Measurements from ENCODE around the gene HTRA2. TPM values are rescaled to one million over a fixed set of nuclear protein-coding genes. Genes with fewer than 3 reads are reported as not detected.

The HTRA2 gene
- total and polyA plus RNA-seq, 9 of the 15 experiments (the other 6 are each of a cell fraction or from before 2014, with no cell fraction given), result 54.2 to 71.2 (median 65.8) TPM

Other genes starting within 250 kb of the HTRA2 start
Only the 7 nearest of the 20 such genes appear.
- gene LBX2, start 30.3 kb upstream of the HTRA2 start, total RNA-seq (2014; rRNA removed), result 3.1 and 3.7 TPM in 2 replicates
- gene LBX2, start 30.3 kb upstream of the HTRA2 start, total RNA-seq (2014; rRNA removed; fragmentation: Illumina TruSeq; extraction: Trizol), result 0.38 and 0.40 TPM in 2 replicates
- gene LBX2, start 30.3 kb upstream of the HTRA2 start, total RNA-seq (2015; rRNA removed; fragmentation: Illumina TruSeq; extraction: Trizol), result 2.5 and 2.6 TPM in 2 replicates
- gene LBX2, start 30.3 kb upstream of the HTRA2 start, total RNA-seq (2021), result 5.5 and 6.2 TPM in 2 replicates
- 0.93 and 1.1 TPM in 2 replicates for gene LBX2, start 30.3 kb upstream of the HTRA2 start, polyA plus RNA-seq (2011; rRNA removed)
- 1.00 and 1.5 TPM in 2 replicates for gene LBX2, start 30.3 kb upstream of the HTRA2 start, polyA plus RNA-seq (2014; fragmentation: Illumina TruSeq; extraction: Trizol)
- gene LBX2, start 30.3 kb upstream of the HTRA2 start, polyA plus RNA-seq (2014; fragmentation: Nextera tagmentation; extraction: Ambion mirVana), result under 1 TPM in 1 of 2 experiments, not detected in 1; 0.39 TPM
- 3.9 and 4.2 TPM in 2 replicates for gene LBX2, start 30.3 kb upstream of the HTRA2 start, polyA plus RNA-seq (2014; rRNA removed)
- gene PCGF1, start 22.2 kb upstream of the HTRA2 start, total RNA-seq (2014; rRNA removed), result 20.3 and 28.5 TPM in 2 replicates
- gene PCGF1, start 22.2 kb upstream of the HTRA2 start, total RNA-seq (2014; rRNA removed; fragmentation: Illumina TruSeq; extraction: Trizol), result 22.5 and 25.1 TPM in 2 replicates
- gene PCGF1, start 22.2 kb upstream of the HTRA2 start, total RNA-seq (2015; rRNA removed; fragmentation: Illumina TruSeq; extraction: Trizol), result 25.9 and 31.2 TPM in 2 replicates
- gene PCGF1, start 22.2 kb upstream of the HTRA2 start, total RNA-seq (2021), result 27.3 and 33.6 TPM in 2 replicates
- gene PCGF1, start 22.2 kb upstream of the HTRA2 start, polyA plus RNA-seq (2011; rRNA removed), result 28.3 and 29.3 TPM in 2 replicates
- 31.9 and 34.8 TPM in 2 replicates for gene PCGF1, start 22.2 kb upstream of the HTRA2 start, polyA plus RNA-seq (2014; fragmentation: Illumina TruSeq; extraction: Trizol)
- gene PCGF1, start 22.2 kb upstream of the HTRA2 start, polyA plus RNA-seq (2014; fragmentation: Nextera tagmentation; extraction: Ambion mirVana), result 10 to 100 TPM; 45.3 to 45.7 TPM
- 26.1 and 26.3 TPM in 2 replicates for gene PCGF1, start 22.2 kb upstream of the HTRA2 start, polyA plus RNA-seq (2014; rRNA removed)
- not detected in 2 replicates for gene TLX2, start 15.5 kb upstream of the HTRA2 start, total RNA-seq (2014; rRNA removed)
- gene TLX2, start 15.5 kb upstream of the HTRA2 start, total RNA-seq (2014; rRNA removed; fragmentation: Illumina TruSeq; extraction: Trizol), result not detected in 2 replicates
- not detected in 2 replicates for gene TLX2, start 15.5 kb upstream of the HTRA2 start, total RNA-seq (2015; rRNA removed; fragmentation: Illumina TruSeq; extraction: Trizol)
- gene TLX2, start 15.5 kb upstream of the HTRA2 start, total RNA-seq (2021), result not detected in 2 replicates
- not detected in 2 replicates for gene TLX2, start 15.5 kb upstream of the HTRA2 start, polyA plus RNA-seq (2011; rRNA removed)
- not detected in 2 replicates for gene TLX2, start 15.5 kb upstream of the HTRA2 start, polyA plus RNA-seq (2014; fragmentation: Illumina TruSeq; extraction: Trizol)
- gene TLX2, start 15.5 kb upstream of the HTRA2 start, polyA plus RNA-seq (2014; fragmentation: Nextera tagmentation; extraction: Ambion mirVana), result not detected
- gene TLX2, start 15.5 kb upstream of the HTRA2 start, polyA plus RNA-seq (2014; rRNA removed), result not detected in 2 replicates
- gene DQX1, start 3.7 kb upstream of the HTRA2 start, total RNA-seq (2014; rRNA removed), result 0.73 TPM in 1 of 2 replicates, not detected in the other
- gene DQX1, start 3.7 kb upstream of the HTRA2 start, total RNA-seq (2014; rRNA removed; fragmentation: Illumina TruSeq; extraction: Trizol), result 0.06 and 0.11 TPM in 2 replicates
- gene DQX1, start 3.7 kb upstream of the HTRA2 start, total RNA-seq (2015; rRNA removed; fragmentation: Illumina TruSeq; extraction: Trizol), result 0.30 and 0.33 TPM in 2 replicates
- gene DQX1, start 3.7 kb upstream of the HTRA2 start, total RNA-seq (2021), result 0.29 and 0.38 TPM in 2 replicates
- gene DQX1, start 3.7 kb upstream of the HTRA2 start, polyA plus RNA-seq (2011; rRNA removed), result 0.18 and 0.46 TPM in 2 replicates
- 0.18 TPM in 2 replicates for gene DQX1, start 3.7 kb upstream of the HTRA2 start, polyA plus RNA-seq (2014; fragmentation: Illumina TruSeq; extraction: Trizol)
- gene DQX1, start 3.7 kb upstream of the HTRA2 start, polyA plus RNA-seq (2014; fragmentation: Nextera tagmentation; extraction: Ambion mirVana), result under 1 TPM; 0.04 to 0.08 TPM
- 0.05 and 0.21 TPM in 2 replicates for gene DQX1, start 3.7 kb upstream of the HTRA2 start, polyA plus RNA-seq (2014; rRNA removed)
- gene AUP1, start 227 bp upstream of the HTRA2 start, total RNA-seq (2014; rRNA removed), result 183 and 192 TPM in 2 replicates
- gene AUP1, start 227 bp upstream of the HTRA2 start, total RNA-seq (2014; rRNA removed; fragmentation: Illumina TruSeq; extraction: Trizol), result 105 and 130 TPM in 2 replicates
- 165 and 173 TPM in 2 replicates for gene AUP1, start 227 bp upstream of the HTRA2 start, total RNA-seq (2015; rRNA removed; fragmentation: Illumina TruSeq; extraction: Trizol)
- gene AUP1, start 227 bp upstream of the HTRA2 start, total RNA-seq (2021), result 165 and 166 TPM in 2 replicates
- gene AUP1, start 227 bp upstream of the HTRA2 start, polyA plus RNA-seq (2011; rRNA removed), result 118 and 196 TPM in 2 replicates
- 217 and 245 TPM in 2 replicates for gene AUP1, start 227 bp upstream of the HTRA2 start, polyA plus RNA-seq (2014; fragmentation: Illumina TruSeq; extraction: Trizol)
- 100 to 1,000 TPM in 1 of 2 experiments, 10 to 100 TPM in 1; 70.7 to 113 TPM for gene AUP1, start 227 bp upstream of the HTRA2 start, polyA plus RNA-seq (2014; fragmentation: Nextera tagmentation; extraction: Ambion mirVana)
- 245 and 268 TPM in 2 replicates for gene AUP1, start 227 bp upstream of the HTRA2 start, polyA plus RNA-seq (2014; rRNA removed)
- gene LOXL3, start 24.0 kb downstream of the HTRA2 start, total RNA-seq (2014; rRNA removed), result 0.29 and 0.64 TPM in 2 replicates
- 0.25 and 0.26 TPM in 2 replicates for gene LOXL3, start 24.0 kb downstream of the HTRA2 start, total RNA-seq (2014; rRNA removed; fragmentation: Illumina TruSeq; extraction: Trizol)
- gene LOXL3, start 24.0 kb downstream of the HTRA2 start, total RNA-seq (2015; rRNA removed; fragmentation: Illumina TruSeq; extraction: Trizol), result 0.22 and 0.23 TPM in 2 replicates
- 0.58 and 0.76 TPM in 2 replicates for gene LOXL3, start 24.0 kb downstream of the HTRA2 start, total RNA-seq (2021)
- 0.99 and 1.1 TPM in 2 replicates for gene LOXL3, start 24.0 kb downstream of the HTRA2 start, polyA plus RNA-seq (2011; rRNA removed)
- gene LOXL3, start 24.0 kb downstream of the HTRA2 start, polyA plus RNA-seq (2014; fragmentation: Illumina TruSeq; extraction: Trizol), result 0.31 and 0.48 TPM in 2 replicates
- gene LOXL3, start 24.0 kb downstream of the HTRA2 start, polyA plus RNA-seq (2014; fragmentation: Nextera tagmentation; extraction: Ambion mirVana), result under 1 TPM; 0.24 to 0.30 TPM
- gene LOXL3, start 24.0 kb downstream of the HTRA2 start, polyA plus RNA-seq (2014; rRNA removed), result 0.50 and 1.1 TPM in 2 replicates
- gene DOK1, start 24.8 kb downstream of the HTRA2 start, total RNA-seq (2014; rRNA removed), result 36.4 and 44.5 TPM in 2 replicates
- 5.2 and 7.6 TPM in 2 replicates for gene DOK1, start 24.8 kb downstream of the HTRA2 start, total RNA-seq (2014; rRNA removed; fragmentation: Illumina TruSeq; extraction: Trizol)
- 16.6 and 16.7 TPM in 2 replicates for gene DOK1, start 24.8 kb downstream of the HTRA2 start, total RNA-seq (2015; rRNA removed; fragmentation: Illumina TruSeq; extraction: Trizol)
- gene DOK1, start 24.8 kb downstream of the HTRA2 start, total RNA-seq (2021), result 25.8 and 29.6 TPM in 2 replicates
- 11.3 and 12.0 TPM in 2 replicates for gene DOK1, start 24.8 kb downstream of the HTRA2 start, polyA plus RNA-seq (2011; rRNA removed)
- 16.1 and 24.2 TPM in 2 replicates for gene DOK1, start 24.8 kb downstream of the HTRA2 start, polyA plus RNA-seq (2014; fragmentation: Illumina TruSeq; extraction: Trizol)
- gene DOK1, start 24.8 kb downstream of the HTRA2 start, polyA plus RNA-seq (2014; fragmentation: Nextera tagmentation; extraction: Ambion mirVana), result under 1 TPM; 0.59 to 0.99 TPM
- 27.7 and 33.0 TPM in 2 replicates for gene DOK1, start 24.8 kb downstream of the HTRA2 start, polyA plus RNA-seq (2014; rRNA removed)

Data from K562 (cell line).